ENCODE results near the gene KDM4B.

The KDM4B gene

GRCh38 chr19:4976401-4977298 is 7.7 kb downstream of the KDM4B start:
- TF ChIP-seq CTCF (IDR thresholded peaks at IDR 0.05; ENCODE audit: low read depth, low read length): peak; percentile 63
- H3K4me3 ChIP-seq (ENCODE audit: low read depth, low read length): 0 out of 2 replicates have a peak overlapping the region, but pooled peaks have one; percentile 12

GRCh38 chr19:4977299-4978174 is 8.6 kb downstream of the KDM4B start:
- H3K4me3 ChIP-seq (ENCODE audit: low read depth, low read length): no peak overlapping the region
- TF ChIP-seq CTCF (IDR thresholded peaks at IDR 0.05; ENCODE audit: low read depth, low read length): no peak

GRCh38 chr19:4979211-4979807 is 10.4 kb downstream of the KDM4B start:
- no peak overlapping the region for H3K4me3 ChIP-seq (ENCODE audit: low read depth, low read length)
- TF ChIP-seq CTCF (IDR thresholded peaks at IDR 0.05; ENCODE audit: low read depth, low read length): no peak

- no peak overlapping the region for H3K4me3 ChIP-seq (ENCODE audit: low read depth, low read length)
- no peak for TF ChIP-seq CTCF (IDR thresholded peaks at IDR 0.05; ENCODE audit: low read depth, low read length)
Observed at GRCh38 chr19:4980067-4980466, 11.2 kb downstream of the KDM4B start.

GRCh38 chr19:4980838-4981680 is 12.1 kb downstream of the KDM4B start:
- H3K4me3 ChIP-seq (ENCODE audit: low read depth, low read length): no peak overlapping the region
- no peak for TF ChIP-seq CTCF (IDR thresholded peaks at IDR 0.05; ENCODE audit: low read depth, low read length)

GRCh38 chr19:4981681-4981958 is 12.7 kb downstream of the KDM4B start:
- no peak for TF ChIP-seq CTCF (IDR thresholded peaks at IDR 0.05; ENCODE audit: low read depth, low read length)
- no peak overlapping the region for H3K4me3 ChIP-seq (ENCODE audit: low read depth, low read length)

All from WI38 (cell line).